SK-N-SH treated with all-trans-retinoic acid at 6 μM for 48 hours (cell line): ENCODE measurements around the gene GRIN1.

Source experiments
- ARNTL ChIP-seq: fragments of 450-650 bp; formaldehyde crosslinking; IDR thresholded peaks from 2 replicates; pipeline ENCODE4 v1.5.0; 2020; ENCODE audit warnings: low read depth, mild to moderate bottlenecking, moderate library complexity, borderline replicate concordance
- PPARA ChIP-seq: fragments of 250-450 bp; sonication (Bioruptor Pico); IDR thresholded peaks from 2 replicates; pipeline ENCODE4 v1.5.0; 2020; ENCODE audit warnings: mild to moderate bottlenecking, borderline replicate concordance
- ZFP30 ChIP-seq: fragments of 450-650 bp; formaldehyde crosslinking; IDR thresholded peaks from 2 replicates; pipeline ENCODE4 v1.5.0; 2022; ENCODE audit warnings: mild to moderate bottlenecking, moderate library complexity

- TF ChIP-seq PPARA (no peak), ZFP30 (CRISPR knock-in tag) (no peak), ARNTL (CRISPR knock-in tag) (no peak)
Observed at GRCh38 chr9:137175345-137175961, 36.5 kb downstream of the GRIN1 start.
